ENCODE data around the gene CEP131.

CEP131 gene

GRCh38 chr17:81263371-81264181, 40.8 kb upstream of the CEP131 start:
- TF ChIP-seq CTCF (conservative IDR thresholded peaks at IDR 0.05; ENCODE audit: low read depth): no peak
- DNase-seq (ENCODE audit: low spot score): no peak
- CTCF ChIA-PET: no interaction called here

GRCh38 chr17:81261582-81262336, 39.0 kb upstream of the CEP131 start:
- ChIA-PET POLR2A (ENCODE audit: low non-redundant PET) (no interaction called here), CTCF (interaction anchor here (1.2 kb wide), 1 partner anchor 244 kb away, joined by 4 read pairs; no protein-coding TSS in a partner anchor)
- no peak for TF ChIP-seq CTCF (conservative IDR thresholded peaks at IDR 0.05; ENCODE audit: low read depth)
- DNase-seq (ENCODE audit: low spot score): no peak
- no peak overlapping the region for H3K27ac ChIP-seq

More at GRCh38 chr17:81263371-81264181, 40.8 kb upstream of the CEP131 start:
- peak overlapping the region; percentile 10 for H3K27ac ChIP-seq
- POLR2A ChIA-PET (ENCODE audit: low non-redundant PET): interaction anchor here (0.6 kb wide), 1 partner anchor 236 kb away, joined by 3 read pairs; no protein-coding TSS in a partner anchor

DNA sequence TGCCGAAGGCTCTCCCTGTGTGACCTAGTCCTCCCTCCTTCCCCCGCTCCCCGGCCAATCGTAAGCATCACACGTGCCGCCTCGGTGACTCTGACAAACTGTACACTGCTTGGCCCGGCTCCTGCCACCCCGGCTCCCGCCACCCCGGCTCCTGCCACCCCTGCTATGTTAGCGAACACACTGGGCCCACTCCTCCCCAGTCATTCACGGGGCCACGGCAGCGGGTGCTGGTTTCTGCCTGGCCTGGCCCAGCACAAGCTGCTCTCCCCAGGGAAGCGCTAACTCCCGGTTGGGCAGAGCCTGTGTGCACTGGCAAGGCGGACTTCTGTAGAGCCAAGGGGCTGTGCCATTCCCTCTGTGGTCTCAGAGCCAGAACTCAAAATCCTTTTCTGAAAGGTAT, 38.3 kb upstream of the CEP131 start:
- TF ChIP-seq CTCF (conservative IDR thresholded peaks at IDR 0.05; ENCODE audit: low read depth): no peak
- ChIA-PET POLR2A (ENCODE audit: low non-redundant PET) (no interaction called here), CTCF (interaction anchor here (0.5 kb wide), 1 partner anchor 80 kb away, joined by 3 read pairs; no protein-coding TSS in a partner anchor)
- DNase-seq (ENCODE audit: low spot score): no peak
- no peak overlapping the region for H3K27ac ChIP-seq

- TF ChIP-seq CTCF (conservative IDR thresholded peaks at IDR 0.05; ENCODE audit: low read depth): no peak
- no peak for DNase-seq (ENCODE audit: low spot score)
- no peak overlapping the region for H3K27ac ChIP-seq
- ChIA-PET POLR2A (ENCODE audit: low non-redundant PET) (no interaction called here), CTCF (interaction anchor here (0.5 kb wide), 1 partner anchor 81 kb away, joined by 3 read pairs; no protein-coding TSS in a partner anchor)
Measured at GRCh38 chr17:81260641-81261040, 37.9 kb upstream of the CEP131 start.

GRCh38 chr17:81260171-81260570, 37.4 kb upstream of the CEP131 start:
- no peak for TF ChIP-seq CTCF (conservative IDR thresholded peaks at IDR 0.05; ENCODE audit: low read depth)
- no peak for DNase-seq (ENCODE audit: low spot score)
- CTCF ChIA-PET: no interaction called here
- POLR2A ChIA-PET (ENCODE audit: low non-redundant PET): no interaction called here
- no peak overlapping the region for H3K27ac ChIP-seq

DNA sequence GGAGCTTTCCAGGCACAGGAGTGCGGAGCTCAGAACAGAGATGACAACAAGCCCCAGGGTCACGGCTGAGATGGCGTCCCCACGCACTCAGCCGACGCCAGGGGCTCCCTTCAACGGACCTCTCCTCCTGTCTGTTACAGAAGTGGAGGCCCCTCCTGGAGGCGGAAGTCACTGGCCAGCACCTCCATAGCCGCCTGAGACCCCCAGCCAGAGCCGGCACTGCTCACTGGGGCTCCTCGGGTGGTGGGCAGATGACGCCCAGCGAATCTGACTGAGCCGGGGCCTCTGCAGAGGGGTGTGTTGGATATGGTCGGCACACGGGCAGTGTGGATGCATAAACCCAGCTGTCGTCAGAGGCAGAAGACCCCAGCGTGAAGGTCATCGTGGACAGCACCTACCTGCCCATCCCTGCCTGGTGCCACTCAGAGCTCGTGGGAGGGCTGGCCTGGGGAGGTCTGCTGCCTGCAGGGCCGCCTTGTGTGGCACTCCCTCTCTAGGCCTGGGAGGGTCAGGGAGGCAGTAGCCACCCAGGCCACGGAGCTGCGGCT, 36.4 kb upstream of the CEP131 start:
- ChIA-PET CTCF (interaction anchor here (0.6 kb wide), 2 partner anchors 116 to 225 kb away, joined by 3 read pairs; no protein-coding TSS in a partner anchor), POLR2A (ENCODE audit: low non-redundant PET) (no interaction called here)
- no peak for DNase-seq (ENCODE audit: low spot score)
- no peak overlapping the region for H3K27ac ChIP-seq
- TF ChIP-seq CTCF (conservative IDR thresholded peaks at IDR 0.05; ENCODE audit: low read depth): no peak
